HepG2 (cell line): ENCODE results near the gene KLB. TPM values are rescaled to one million over a fixed set of nuclear protein-coding genes. Genes with fewer than 3 reads are reported as not detected.
A peak's percentile ranks its signal among the peaks of the same experiment; 100 is the strongest.

Experiments used
- ESRRA ChIP-seq: sonication (generic); formaldehyde crosslinking; IDR thresholded peaks from 2 replicates; pipeline ENCODE4 v1.5.1; 2020; ENCODE audit warnings: mild to moderate bottlenecking, low read depth, missing genetic modification reagents
- SP2 ChIP-seq: sonication (generic); formaldehyde crosslinking; IDR thresholded peaks from 2 replicates; pipeline ENCODE4 v1.5.1; 2020; ENCODE audit warnings: mild to moderate bottlenecking, missing genetic modification reagents
- TBL1XR1 ChIP-seq: fragments of 150-350 bp; IDR thresholded peaks from 2 replicates; pipeline ENCODE4 v1.6.1; 2014; ENCODE audit warnings: borderline replicate concordance, low read length; ENCODE audit not compliant: partially characterized antibody
- TBX2 ChIP-seq: sonication (generic); formaldehyde crosslinking; IDR thresholded peaks from 2 replicates; pipeline ENCODE4 v1.5.0; 2020; ENCODE audit warnings: missing genetic modification reagents, mild to moderate bottlenecking, borderline replicate concordance
- ZC3H13 ChIP-seq: sonication (generic); formaldehyde crosslinking; IDR thresholded peaks from 2 replicates; pipeline ENCODE4 v1.8.1; 2023; ENCODE audit warnings: mild to moderate bottlenecking, missing genetic modification reagents, moderate library complexity
- ZNF335 ChIP-seq: sonication (generic); formaldehyde crosslinking; IDR thresholded peaks from 2 replicates; pipeline ENCODE4 v1.4.0; 2020; ENCODE audit warnings: missing genetic modification reagents
- polyA plus RNA-seq, 8 experiments: library from polyadenylated mRNA; depleted of rRNA in 3 of 8; stranded (reverse) in 7 of 8; unstranded in 1 of 8; fragments of >200 nt; fragmentation: Illumina TruSeq in 4 of 8; extraction: Trizol in 4 of 8; gene quantifications; 2 replicates each; pipeline versions ENCODE4 v1.2.1 to v1.2.3, GENCODE V29; 2011 to 2016; ENCODE audit warnings: low read depth in 4 of 8, missing spikeins in 1 of 8, mixed read lengths in 1 of 8; ENCODE audit not compliant: insufficient read depth in 1 of 8
- total RNA-seq, 5 experiments: library from RNA; depleted of rRNA; stranded (reverse); fragments of >200 nt; fragmentation: Illumina TruSeq; extraction: Trizol; gene quantifications; 2 replicates each; pipeline ENCODE4 v1.2.3, GENCODE V29; 2016; ENCODE audit warnings: low read depth in 1 of 5
- TF ChIP-seq, protein P1 (sequence below): sonication (generic); formaldehyde crosslinking; IDR thresholded peaks from 2 replicates; pipeline ENCODE4 v1.4.0; 2020; ENCODE audit warnings: missing genetic modification reagents, borderline replicate concordance
- TF ChIP-seq, protein P2 (sequence below): sonication (generic); formaldehyde crosslinking; IDR thresholded peaks from 2 replicates; pipeline ENCODE4 v1.4.0; 2020; ENCODE audit warnings: missing genetic modification reagents, mild to moderate bottlenecking, borderline replicate concordance
- TF ChIP-seq, protein P3 (sequence below): sonication (generic); formaldehyde crosslinking; IDR thresholded peaks from 2 replicates; pipeline ENCODE4 v1.4.0; 2020; ENCODE audit warnings: missing genetic modification reagents, borderline replicate concordance
- TF ChIP-seq, protein P4 (sequence below): sonication (generic); formaldehyde crosslinking; IDR thresholded peaks from 2 replicates; pipeline ENCODE4 v1.4.0; 2020; ENCODE audit warnings: missing genetic modification reagents
- TF ChIP-seq, protein P5 (sequence below): IDR thresholded peaks from 2 replicates; pipeline ENCODE4 v1.6.1; 2016; ENCODE audit warnings: control low read depth
- TF ChIP-seq, protein P6 (sequence below): sonication (generic); formaldehyde crosslinking; IDR thresholded peaks from 2 replicates; pipeline ENCODE4 v1.8.1; 2023; ENCODE audit warnings: missing genetic modification reagents, inconsistent platforms, borderline replicate concordance

Gene KLB
- total and polyA plus RNA-seq, 2 of the 13 experiments (the other 11 are each of a cell fraction or from before 2014, with no cell fraction given) = 25.3 to 82.0 TPM

DNA sequence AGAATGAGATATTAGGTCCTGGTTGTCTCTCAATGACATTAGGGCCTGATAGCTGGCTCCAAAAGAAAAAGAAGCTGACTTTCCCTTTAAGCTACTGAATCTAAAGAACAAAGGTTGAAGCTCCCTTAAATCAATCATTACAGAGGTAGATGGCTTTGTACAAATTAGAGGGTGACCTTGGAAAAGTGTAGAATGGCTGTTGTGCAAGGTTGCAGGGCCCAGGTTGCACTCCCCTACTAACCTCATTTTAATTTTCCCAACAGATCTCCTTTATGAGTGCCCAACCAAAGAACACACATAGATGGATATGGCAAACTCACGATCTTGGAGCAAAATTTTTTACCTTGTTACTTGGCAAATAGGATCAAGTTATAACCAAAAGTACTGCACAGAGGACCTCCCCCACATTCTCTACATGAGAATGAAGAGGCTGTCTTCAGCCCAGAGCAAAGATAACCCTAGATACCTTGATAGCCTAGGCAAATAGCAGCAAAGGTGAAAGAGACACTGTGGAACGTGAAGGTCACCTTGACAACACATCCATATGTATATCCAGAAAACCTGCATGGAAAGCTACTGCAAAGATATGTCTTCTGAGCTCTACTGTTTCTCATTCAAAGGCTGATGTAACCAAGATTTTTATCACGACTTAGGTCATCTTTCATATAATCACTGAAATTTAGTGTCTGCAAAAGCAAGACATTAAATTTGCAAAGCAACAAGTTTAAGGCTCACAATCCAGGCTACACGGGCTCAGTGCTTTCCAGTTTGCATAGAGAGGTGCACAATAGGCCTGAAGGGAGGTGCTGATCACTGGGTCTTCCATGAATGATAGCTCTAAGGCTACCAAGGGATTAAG lies 23.0 kb downstream of the KLB start (continued):
- TF ChIP-seq, protein P1, sequence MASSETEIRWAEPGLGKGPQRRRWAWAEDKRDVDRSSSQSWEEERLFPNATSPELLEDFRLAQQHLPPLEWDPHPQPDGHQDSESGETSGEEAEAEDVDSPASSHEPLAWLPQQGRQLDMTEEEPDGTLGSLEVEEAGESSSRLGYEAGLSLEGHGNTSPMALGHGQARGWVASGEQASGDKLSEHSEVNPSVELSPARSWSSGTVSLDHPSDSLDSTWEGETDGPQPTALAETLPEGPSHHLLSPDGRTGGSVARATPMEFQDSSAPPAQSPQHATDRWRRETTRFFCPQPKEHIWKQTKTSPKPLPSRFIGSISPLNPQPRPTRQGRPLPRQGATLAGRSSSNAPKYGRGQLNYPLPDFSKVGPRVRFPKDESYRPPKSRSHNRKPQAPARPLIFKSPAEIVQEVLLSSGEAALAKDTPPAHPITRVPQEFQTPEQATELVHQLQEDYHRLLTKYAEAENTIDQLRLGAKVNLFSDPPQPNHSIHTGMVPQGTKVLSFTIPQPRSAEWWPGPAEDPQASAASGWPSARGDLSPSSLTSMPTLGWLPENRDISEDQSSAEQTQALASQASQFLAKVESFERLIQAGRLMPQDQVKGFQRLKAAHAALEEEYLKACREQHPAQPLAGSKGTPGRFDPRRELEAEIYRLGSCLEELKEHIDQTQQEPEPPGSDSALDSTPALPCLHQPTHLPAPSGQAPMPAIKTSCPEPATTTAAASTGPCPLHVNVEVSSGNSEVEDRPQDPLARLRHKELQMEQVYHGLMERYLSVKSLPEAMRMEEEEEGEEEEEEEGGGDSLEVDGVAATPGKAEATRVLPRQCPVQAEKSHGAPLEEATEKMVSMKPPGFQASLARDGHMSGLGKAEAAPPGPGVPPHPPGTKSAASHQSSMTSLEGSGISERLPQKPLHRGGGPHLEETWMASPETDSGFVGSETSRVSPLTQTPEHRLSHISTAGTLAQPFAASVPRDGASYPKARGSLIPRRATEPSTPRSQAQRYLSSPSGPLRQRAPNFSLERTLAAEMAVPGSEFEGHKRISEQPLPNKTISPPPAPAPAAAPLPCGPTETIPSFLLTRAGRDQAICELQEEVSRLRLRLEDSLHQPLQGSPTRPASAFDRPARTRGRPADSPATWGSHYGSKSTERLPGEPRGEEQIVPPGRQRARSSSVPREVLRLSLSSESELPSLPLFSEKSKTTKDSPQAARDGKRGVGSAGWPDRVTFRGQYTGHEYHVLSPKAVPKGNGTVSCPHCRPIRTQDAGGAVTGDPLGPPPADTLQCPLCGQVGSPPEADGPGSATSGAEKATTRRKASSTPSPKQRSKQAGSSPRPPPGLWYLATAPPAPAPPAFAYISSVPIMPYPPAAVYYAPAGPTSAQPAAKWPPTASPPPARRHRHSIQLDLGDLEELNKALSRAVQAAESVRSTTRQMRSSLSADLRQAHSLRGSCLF (CRISPR knock-in tag) = no peak
- TF ChIP-seq SP2 (CRISPR knock-in tag) = no peak
- TF ChIP-seq, protein P2, sequence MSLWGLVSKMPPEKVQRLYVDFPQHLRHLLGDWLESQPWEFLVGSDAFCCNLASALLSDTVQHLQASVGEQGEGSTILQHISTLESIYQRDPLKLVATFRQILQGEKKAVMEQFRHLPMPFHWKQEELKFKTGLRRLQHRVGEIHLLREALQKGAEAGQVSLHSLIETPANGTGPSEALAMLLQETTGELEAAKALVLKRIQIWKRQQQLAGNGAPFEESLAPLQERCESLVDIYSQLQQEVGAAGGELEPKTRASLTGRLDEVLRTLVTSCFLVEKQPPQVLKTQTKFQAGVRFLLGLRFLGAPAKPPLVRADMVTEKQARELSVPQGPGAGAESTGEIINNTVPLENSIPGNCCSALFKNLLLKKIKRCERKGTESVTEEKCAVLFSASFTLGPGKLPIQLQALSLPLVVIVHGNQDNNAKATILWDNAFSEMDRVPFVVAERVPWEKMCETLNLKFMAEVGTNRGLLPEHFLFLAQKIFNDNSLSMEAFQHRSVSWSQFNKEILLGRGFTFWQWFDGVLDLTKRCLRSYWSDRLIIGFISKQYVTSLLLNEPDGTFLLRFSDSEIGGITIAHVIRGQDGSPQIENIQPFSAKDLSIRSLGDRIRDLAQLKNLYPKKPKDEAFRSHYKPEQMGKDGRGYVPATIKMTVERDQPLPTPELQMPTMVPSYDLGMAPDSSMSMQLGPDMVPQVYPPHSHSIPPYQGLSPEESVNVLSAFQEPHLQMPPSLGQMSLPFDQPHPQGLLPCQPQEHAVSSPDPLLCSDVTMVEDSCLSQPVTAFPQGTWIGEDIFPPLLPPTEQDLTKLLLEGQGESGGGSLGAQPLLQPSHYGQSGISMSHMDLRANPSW (CRISPR knock-in tag) = 0 out of 2 replicates have a peak, but pooled peaks have one; percentile 39
- TF ChIP-seq, protein P3, sequence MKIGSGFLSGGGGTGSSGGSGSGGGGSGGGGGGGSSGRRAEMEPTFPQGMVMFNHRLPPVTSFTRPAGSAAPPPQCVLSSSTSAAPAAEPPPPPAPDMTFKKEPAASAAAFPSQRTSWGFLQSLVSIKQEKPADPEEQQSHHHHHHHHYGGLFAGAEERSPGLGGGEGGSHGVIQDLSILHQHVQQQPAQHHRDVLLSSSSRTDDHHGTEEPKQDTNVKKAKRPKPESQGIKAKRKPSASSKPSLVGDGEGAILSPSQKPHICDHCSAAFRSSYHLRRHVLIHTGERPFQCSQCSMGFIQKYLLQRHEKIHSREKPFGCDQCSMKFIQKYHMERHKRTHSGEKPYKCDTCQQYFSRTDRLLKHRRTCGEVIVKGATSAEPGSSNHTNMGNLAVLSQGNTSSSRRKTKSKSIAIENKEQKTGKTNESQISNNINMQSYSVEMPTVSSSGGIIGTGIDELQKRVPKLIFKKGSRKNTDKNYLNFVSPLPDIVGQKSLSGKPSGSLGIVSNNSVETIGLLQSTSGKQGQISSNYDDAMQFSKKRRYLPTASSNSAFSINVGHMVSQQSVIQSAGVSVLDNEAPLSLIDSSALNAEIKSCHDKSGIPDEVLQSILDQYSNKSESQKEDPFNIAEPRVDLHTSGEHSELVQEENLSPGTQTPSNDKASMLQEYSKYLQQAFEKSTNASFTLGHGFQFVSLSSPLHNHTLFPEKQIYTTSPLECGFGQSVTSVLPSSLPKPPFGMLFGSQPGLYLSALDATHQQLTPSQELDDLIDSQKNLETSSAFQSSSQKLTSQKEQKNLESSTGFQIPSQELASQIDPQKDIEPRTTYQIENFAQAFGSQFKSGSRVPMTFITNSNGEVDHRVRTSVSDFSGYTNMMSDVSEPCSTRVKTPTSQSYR (CRISPR knock-in tag) = peak; percentile 69
- TF ChIP-seq ZNF335 = no peak; the same call in 1 of the 2 replicates
- TF ChIP-seq, protein P4, sequence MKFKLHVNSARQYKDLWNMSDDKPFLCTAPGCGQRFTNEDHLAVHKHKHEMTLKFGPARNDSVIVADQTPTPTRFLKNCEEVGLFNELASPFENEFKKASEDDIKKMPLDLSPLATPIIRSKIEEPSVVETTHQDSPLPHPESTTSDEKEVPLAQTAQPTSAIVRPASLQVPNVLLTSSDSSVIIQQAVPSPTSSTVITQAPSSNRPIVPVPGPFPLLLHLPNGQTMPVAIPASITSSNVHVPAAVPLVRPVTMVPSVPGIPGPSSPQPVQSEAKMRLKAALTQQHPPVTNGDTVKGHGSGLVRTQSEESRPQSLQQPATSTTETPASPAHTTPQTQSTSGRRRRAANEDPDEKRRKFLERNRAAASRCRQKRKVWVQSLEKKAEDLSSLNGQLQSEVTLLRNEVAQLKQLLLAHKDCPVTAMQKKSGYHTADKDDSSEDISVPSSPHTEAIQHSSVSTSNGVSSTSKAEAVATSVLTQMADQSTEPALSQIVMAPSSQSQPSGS = peak; percentile 69
- TF ChIP-seq TBX2 = peak; percentile 69; the same call in 1 of the 2 replicates
- TF ChIP-seq, protein P5, sequence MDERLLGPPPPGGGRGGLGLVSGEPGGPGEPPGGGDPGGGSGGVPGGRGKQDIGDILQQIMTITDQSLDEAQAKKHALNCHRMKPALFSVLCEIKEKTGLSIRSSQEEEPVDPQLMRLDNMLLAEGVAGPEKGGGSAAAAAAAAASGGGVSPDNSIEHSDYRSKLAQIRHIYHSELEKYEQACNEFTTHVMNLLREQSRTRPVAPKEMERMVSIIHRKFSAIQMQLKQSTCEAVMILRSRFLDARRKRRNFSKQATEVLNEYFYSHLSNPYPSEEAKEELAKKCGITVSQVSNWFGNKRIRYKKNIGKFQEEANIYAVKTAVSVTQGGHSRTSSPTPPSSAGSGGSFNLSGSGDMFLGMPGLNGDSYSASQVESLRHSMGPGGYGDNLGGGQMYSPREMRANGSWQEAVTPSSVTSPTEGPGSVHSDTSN = no peak
- TF ChIP-seq ZC3H13 = no peak
- TF ChIP-seq, protein P6, sequence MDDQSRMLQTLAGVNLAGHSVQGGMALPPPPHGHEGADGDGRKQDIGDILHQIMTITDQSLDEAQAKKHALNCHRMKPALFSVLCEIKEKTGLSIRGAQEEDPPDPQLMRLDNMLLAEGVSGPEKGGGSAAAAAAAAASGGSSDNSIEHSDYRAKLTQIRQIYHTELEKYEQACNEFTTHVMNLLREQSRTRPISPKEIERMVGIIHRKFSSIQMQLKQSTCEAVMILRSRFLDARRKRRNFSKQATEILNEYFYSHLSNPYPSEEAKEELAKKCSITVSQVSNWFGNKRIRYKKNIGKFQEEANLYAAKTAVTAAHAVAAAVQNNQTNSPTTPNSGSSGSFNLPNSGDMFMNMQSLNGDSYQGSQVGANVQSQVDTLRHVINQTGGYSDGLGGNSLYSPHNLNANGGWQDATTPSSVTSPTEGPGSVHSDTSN (CRISPR knock-in tag) = no peak
- TF ChIP-seq ESRRA (CRISPR knock-in tag) = peak; percentile 100
- TF ChIP-seq TBL1XR1 = no peak
